MM.1S (cell line): Measurements from ENCODE around the gene MTTP.

Source experiments
- DNase-seq: peaks from one replicate; pipeline ENCODE4 v3.0.0-alpha.2; 2015
- H2AFZ ChIP-seq: fragments of 300-600 bp; sonication (generic); 2 replicates; pipeline ENCODE4 v1.6.0; 2016; ENCODE audit warnings: antibody characterized with exemption, low read length
- H3F3A ChIP-seq: fragments of 300-600 bp; sonication (generic); 2 replicates; pipeline ENCODE4 v1.6.1; 2016; ENCODE audit warnings: mild to moderate bottlenecking, antibody characterized with exemption, low read length, moderate library complexity, mixed read lengths; ENCODE audit not compliant: insufficient read depth
- H3K27ac ChIP-seq: fragments of 300-600 bp; sonication (generic); 2 replicates; pipeline ENCODE4 v1.5.1; 2016; ENCODE audit warnings: mild to moderate bottlenecking, low read length
- H3K27me3 ChIP-seq: fragments of 300-600 bp; sonication (generic); replicated peaks from 2 replicates; pipeline ENCODE4 v1.6.0; 2016; ENCODE audit warnings: low read length; ENCODE audit not compliant: insufficient read depth
- H3K36me3 ChIP-seq: fragments of 300-600 bp; sonication (generic); replicated peaks from 2 replicates; pipeline ENCODE4 v1.6.1; 2016; ENCODE audit warnings: mild to moderate bottlenecking, low read length, mixed read lengths; ENCODE audit not compliant: insufficient read depth
- H3K4me1 ChIP-seq: fragments of 300-600 bp; sonication (generic); 2 replicates; pipeline ENCODE4 v1.6.1; 2016; ENCODE audit warnings: low read length, mixed read lengths
- H3K4me2 ChIP-seq: fragments of 300-600 bp; sonication (generic); 2 replicates; pipeline ENCODE4 v1.6.0; 2016; ENCODE audit warnings: low read depth, low read length
- H3K4me3 ChIP-seq: fragments of 300-600 bp; sonication (generic); 2 replicates; pipeline ENCODE4 v1.5.1; 2016; ENCODE audit warnings: low read length, mixed read lengths
- H3K79me2 ChIP-seq: fragments of 300-600 bp; sonication (generic); 2 replicates; pipeline ENCODE4 v1.6.1; 2016; ENCODE audit warnings: mixed run types, low read length, mixed read lengths
- H3K9ac ChIP-seq: fragments of 300-600 bp; sonication (generic); 2 replicates; pipeline ENCODE4 v1.6.1; 2016; ENCODE audit warnings: low read length, mixed read lengths
- H3K9me2 ChIP-seq: fragments of 300-600 bp; sonication (generic); replicated peaks from 2 replicates; pipeline ENCODE4 v1.6.1; 2016; ENCODE audit warnings: mild to moderate bottlenecking, low read length, mixed read lengths; ENCODE audit not compliant: insufficient read depth
- H3K9me3 ChIP-seq: fragments of 300-600 bp; sonication (generic); replicated peaks from 2 replicates; pipeline ENCODE4 v1.6.1; 2016; ENCODE audit warnings: mild to moderate bottlenecking, low read length, mixed read lengths; ENCODE audit not compliant: insufficient read depth
- H4K20me1 ChIP-seq: fragments of 300-600 bp; sonication (generic); 2 replicates; pipeline ENCODE4 v1.6.1; 2016; ENCODE audit warnings: mild to moderate bottlenecking, low read length, moderate library complexity, mixed read lengths; ENCODE audit not compliant: insufficient read depth
- EZH2 ChIP-seq: fragments of 300-600 bp; sonication (generic); optimal IDR thresholded peaks from 2 replicates; pipeline ENCODE3; 2017; ENCODE audit warnings: low read depth, mild to moderate bottlenecking, antibody characterized with exemption, low read length, mixed read lengths
- EZH2phosphoT487 ChIP-seq: fragments of 300-600 bp; sonication (generic); IDR thresholded peaks from 2 replicates; pipeline ENCODE4 v1.6.1; 2018; ENCODE audit warnings: antibody characterized with exemption, low read length
- TF ChIP-seq, protein P1 (sequence below): fragments of 300-600 bp; sonication (generic); IDR thresholded peaks from 2 replicates; pipeline ENCODE4 v1.5.1; 2016; ENCODE audit warnings: antibody characterized with exemption, low read length, mixed read lengths

The MTTP gene

DNA sequence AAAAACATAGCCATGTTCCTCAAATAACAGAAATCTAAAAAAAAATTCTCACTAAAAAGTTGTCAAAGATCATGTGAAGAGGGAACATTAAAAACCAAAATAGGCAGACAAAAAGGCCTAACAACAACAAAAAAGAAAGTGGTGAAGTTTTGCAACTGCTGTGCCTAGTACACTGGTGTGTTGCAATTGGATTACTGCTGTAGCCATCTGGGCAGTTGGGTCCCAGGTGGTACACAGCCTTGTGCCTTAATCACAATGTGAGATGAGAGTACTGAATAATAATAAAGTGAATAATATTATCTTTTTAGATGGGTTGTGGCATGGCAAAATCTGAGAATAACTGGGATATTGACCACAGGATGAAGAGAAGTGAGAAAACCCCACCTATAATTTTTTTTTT, 71.0 kb downstream of the MTTP start:
- Histone ChIP-seq H3K4me1 (no peaks in the 10 kb centered on the region), H2AFZ (no peak overlapping the region), H3K27me3 (no peaks in the 10 kb centered on the region), H3K79me2 (no peaks in the 10 kb centered on the region), H3K4me2 (no peak overlapping the region), H4K20me1 (no peaks in the 10 kb centered on the region), H3K9me3 (no peaks in the 10 kb centered on the region), H3K4me3 (no peak overlapping the region), H3F3A (no peaks in the 10 kb centered on the region), H3K9me2 (no peaks in the 10 kb centered on the region), H3K9ac (no peak overlapping the region), H3K27ac (no peak overlapping the region), H3K36me3 (no peaks in the 10 kb centered on the region)
- no peak for TF ChIP-seq EZH2phosphoT487
- TF ChIP-seq EZH2: no peak
- TF ChIP-seq, protein P1, sequence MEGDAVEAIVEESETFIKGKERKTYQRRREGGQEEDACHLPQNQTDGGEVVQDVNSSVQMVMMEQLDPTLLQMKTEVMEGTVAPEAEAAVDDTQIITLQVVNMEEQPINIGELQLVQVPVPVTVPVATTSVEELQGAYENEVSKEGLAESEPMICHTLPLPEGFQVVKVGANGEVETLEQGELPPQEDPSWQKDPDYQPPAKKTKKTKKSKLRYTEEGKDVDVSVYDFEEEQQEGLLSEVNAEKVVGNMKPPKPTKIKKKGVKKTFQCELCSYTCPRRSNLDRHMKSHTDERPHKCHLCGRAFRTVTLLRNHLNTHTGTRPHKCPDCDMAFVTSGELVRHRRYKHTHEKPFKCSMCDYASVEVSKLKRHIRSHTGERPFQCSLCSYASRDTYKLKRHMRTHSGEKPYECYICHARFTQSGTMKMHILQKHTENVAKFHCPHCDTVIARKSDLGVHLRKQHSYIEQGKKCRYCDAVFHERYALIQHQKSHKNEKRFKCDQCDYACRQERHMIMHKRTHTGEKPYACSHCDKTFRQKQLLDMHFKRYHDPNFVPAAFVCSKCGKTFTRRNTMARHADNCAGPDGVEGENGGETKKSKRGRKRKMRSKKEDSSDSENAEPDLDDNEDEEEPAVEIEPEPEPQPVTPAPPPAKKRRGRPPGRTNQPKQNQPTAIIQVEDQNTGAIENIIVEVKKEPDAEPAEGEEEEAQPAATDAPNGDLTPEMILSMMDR: no peak
- no peak for DNase-seq

DNA sequence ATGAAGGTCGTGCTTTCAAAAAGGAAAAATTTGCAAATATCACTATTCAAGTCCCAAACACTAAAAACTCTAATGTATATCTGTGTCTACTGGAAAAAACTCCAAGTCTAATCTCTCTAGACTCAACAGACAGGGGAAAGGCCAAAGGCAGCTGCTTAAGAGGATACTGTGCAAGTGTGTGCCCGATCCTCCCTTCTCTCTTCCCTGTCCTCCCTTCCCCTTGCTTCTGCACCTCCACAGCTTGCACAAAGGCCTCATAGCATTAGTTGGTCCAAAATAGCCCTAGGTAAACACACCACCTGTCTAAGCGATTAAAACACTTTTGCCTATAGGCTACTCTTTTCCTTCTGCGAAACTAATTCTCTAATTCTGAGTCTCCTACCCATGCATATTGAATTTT, 72.4 kb downstream of the MTTP start:
- Histone ChIP-seq H3K36me3 (no peaks in the 10 kb centered on the region), H3K4me1 (no peaks in the 10 kb centered on the region), H3K27me3 (no peaks in the 10 kb centered on the region), H3K27ac (no peak overlapping the region), H3K4me3 (no peak overlapping the region), H4K20me1 (no peaks in the 10 kb centered on the region), H2AFZ (no peak overlapping the region), H3K9me2 (no peaks in the 10 kb centered on the region), H3K9me3 (no peaks in the 10 kb centered on the region), H3F3A (no peaks in the 10 kb centered on the region), H3K4me2 (no peak overlapping the region), H3K9ac (no peak overlapping the region), H3K79me2 (no peaks in the 10 kb centered on the region)
- TF ChIP-seq, protein P1: no peak
- TF ChIP-seq EZH2phosphoT487: no peak
- no peak for TF ChIP-seq EZH2
- DNase-seq: no peak

DNA sequence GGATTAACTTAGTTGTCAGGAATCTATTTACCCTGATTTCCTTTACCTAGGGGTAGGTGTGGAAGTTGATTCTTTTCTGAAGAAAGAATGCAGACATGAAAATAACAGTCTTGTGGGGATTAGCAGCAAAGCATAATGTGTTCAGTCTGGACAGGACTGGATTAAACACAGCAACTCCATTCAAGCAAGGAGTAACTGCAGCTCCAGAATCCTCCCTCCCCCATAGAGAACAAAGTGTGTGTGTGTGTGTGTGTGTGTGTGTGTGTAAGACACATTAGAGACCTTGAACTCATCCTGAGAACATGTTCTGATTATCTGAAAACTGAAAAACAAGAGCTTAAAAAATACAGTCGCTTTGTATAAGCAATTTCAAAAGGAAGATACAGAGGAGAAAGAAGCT, 73.7 kb downstream of the MTTP start:
- Histone ChIP-seq H3K4me1 (no peaks in the 10 kb centered on the region), H3K27me3 (no peaks in the 10 kb centered on the region), H2AFZ (no peak overlapping the region), H3F3A (no peaks in the 10 kb centered on the region), H3K9me3 (no peaks in the 10 kb centered on the region), H3K27ac (no peak overlapping the region), H3K9me2 (no peaks in the 10 kb centered on the region), H3K4me3 (no peak overlapping the region), H3K9ac (no peak overlapping the region), H4K20me1 (no peaks in the 10 kb centered on the region), H3K36me3 (no peaks in the 10 kb centered on the region), H3K4me2 (no peak overlapping the region), H3K79me2 (no peaks in the 10 kb centered on the region)
- TF ChIP-seq EZH2: no peak
- TF ChIP-seq, protein P1: no peak
- DNase-seq: no peak

DNA sequence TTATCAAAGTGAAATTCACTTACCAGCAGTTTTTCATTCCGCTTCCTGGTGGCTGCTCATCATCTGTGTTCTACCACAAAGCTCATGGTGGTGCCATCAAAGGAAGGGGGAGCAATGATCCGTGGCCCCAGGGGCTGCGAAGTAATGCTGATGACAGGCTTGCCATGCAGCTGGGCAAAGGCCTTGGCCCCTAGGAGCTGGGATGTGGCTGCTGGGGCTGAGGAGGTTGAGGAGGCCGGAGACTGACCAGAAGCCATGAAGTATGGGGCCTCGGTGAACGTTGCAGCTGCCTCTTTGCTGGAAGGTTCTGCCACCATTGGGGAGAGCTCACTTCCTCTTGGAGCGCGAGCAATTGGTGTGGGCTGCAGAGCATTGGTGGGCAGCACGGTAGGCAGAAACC, 74.6 kb downstream of the MTTP start:
- Histone ChIP-seq H3K9me2 (no peaks in the 10 kb centered on the region), H4K20me1 (no peaks in the 10 kb centered on the region), H3K27ac (no peak overlapping the region), H3K4me2 (no peak overlapping the region), H3K4me3 (no peak overlapping the region), H3K36me3 (no peaks in the 10 kb centered on the region), H3K9me3 (no peaks in the 10 kb centered on the region), H3K9ac (no peak overlapping the region), H2AFZ (no peak overlapping the region), H3K4me1 (no peaks in the 10 kb centered on the region), H3K27me3 (no peaks in the 10 kb centered on the region), H3K79me2 (no peaks in the 10 kb centered on the region), H3F3A (no peaks in the 10 kb centered on the region)
- no peak for DNase-seq
- TF ChIP-seq EZH2phosphoT487: no peak
